ENCODE data around the gene ALKBH4.

Gene ALKBH4

GRCh38 chr7:102452451-102452850 is 12.2 kb downstream of the ALKBH4 start:
- no peak for DNase-seq

GRCh38 chr7:102451371-102452054 is 13.2 kb downstream of the ALKBH4 start:
- DNase-seq = no peak

GRCh38 chr7:102450242-102450641 is 14.4 kb downstream of the ALKBH4 start:
- DNase-seq = no peak

- no peak for DNase-seq
These were observed 15.5 kb downstream of the ALKBH4 start for GRCh38 chr7:102449136-102449535.

GRCh38 chr7:102447311-102447710 is 17.4 kb downstream of the ALKBH4 start:
- DNase-seq = no peak

GRCh38 chr7:102446387-102447156 is 18.1 kb downstream of the ALKBH4 start:
- no peak for DNase-seq

GRCh38 chr7:102445674-102446071 is 19.0 kb downstream of the ALKBH4 start:
- no peak for DNase-seq

GRCh38 chr7:102444961-102445673 is 19.5 kb downstream of the ALKBH4 start:
- no peak for DNase-seq

- DNase-seq = no peak
These were observed 24.5 kb downstream of the ALKBH4 start for GRCh38 chr7:102439963-102440795.

GRCh38 chr7:102436118-102436517 is 28.5 kb downstream of the ALKBH4 start:
- no peak for DNase-seq

- DNase-seq = no peak
These were observed 30.6 kb downstream of the ALKBH4 start for GRCh38 chr7:102434039-102434486.

- peak; percentile 7 for DNase-seq
These were observed 31.2 kb downstream of the ALKBH4 start, which contains the start of gene ORAI2 for GRCh38 chr7:102433219-102434038. TSS of gene ORAI2 (plus strand) at chr7:102433575. CDS start at chr7:102438957, 5,382 bp downstream.

- no peak for DNase-seq
These were observed 32.0 kb downstream of the ALKBH4 start for GRCh38 chr7:102432442-102433218.

GRCh38 chr7:102431617-102432298 is 32.9 kb downstream of the ALKBH4 start:
- peak; percentile 2 for DNase-seq

- DNase-seq = no peak
These were observed 35.3 kb downstream of the ALKBH4 start for GRCh38 chr7:102429141-102429899.

- DNase-seq = no peak
These were observed 37.7 kb downstream of the ALKBH4 start for GRCh38 chr7:102427019-102427405.

GRCh38 chr7:102426268-102427018 is 38.2 kb downstream of the ALKBH4 start:
- DNase-seq = no peak

- DNase-seq = no peak
These were observed 38.9 kb downstream of the ALKBH4 start for GRCh38 chr7:102425639-102426267.
